D721Med (cell line): ENCODE results near the gene PDE1C.
"Not testable (repeated sequence)": the region's sequence is repeated elsewhere in the genome, so short reads cannot be mapped to it uniquely, and the experiment has no call there.

Experiments
- DNase-seq: peaks from one replicate; pipeline ENCODE4 v3.0.0; 2011; ENCODE audit warnings: low spot score; ENCODE audit not compliant: insufficient read length
- FAIRE-seq: peaks from 2 replicates; lab custom pipeline; 2011; peaks lifted over from hg19 to GRCh38; lab: Jason Lieb, UNC
- CTCF ChIP-seq: IDR thresholded peaks from 2 replicates; pipeline ENCODE4 v1.5.1; 2012; ENCODE audit warnings: mild to moderate bottlenecking, control low read depth; ENCODE audit not compliant: insufficient read depth; ENCODE audit errors: missing control alignments

PDE1C gene

GRCh38 chr7:32091608-32092210 is 21.5 kb upstream of the PDE1C start:
- FAIRE-seq (no peak), DNase-seq (no peak)
- no peak for TF ChIP-seq CTCF

GRCh38 chr7:32089678-32090077 is 19.5 kb upstream of the PDE1C start:
- FAIRE-seq (no peak), DNase-seq (no peak)

DNA sequence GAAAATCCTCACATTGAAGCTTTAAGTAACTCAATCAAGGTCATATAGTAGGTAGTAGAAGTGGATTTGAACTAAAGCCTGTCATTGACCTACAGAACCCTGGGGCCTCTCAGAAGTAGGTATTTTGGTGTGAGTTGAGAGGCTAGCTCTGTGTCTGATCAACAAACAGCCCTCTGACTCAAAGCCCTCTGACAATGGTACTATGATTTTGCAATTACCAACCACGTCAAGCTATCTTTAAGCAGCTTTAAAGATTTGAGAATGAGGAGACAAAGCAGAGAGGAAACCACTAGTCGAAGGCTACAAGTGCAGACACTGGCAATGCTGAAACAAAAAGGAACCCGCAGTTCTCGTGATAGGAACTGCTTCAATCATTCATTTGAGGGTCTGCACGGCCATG is 19.0 kb upstream of the PDE1C start:
- TF ChIP-seq CTCF = no peak
- DNase-seq (no peak), FAIRE-seq (peak; percentile 46)

More at GRCh38 chr7:32089678-32090077, 19.5 kb upstream of the PDE1C start:
- TF ChIP-seq CTCF = no peak

- DNase-seq (no peak), FAIRE-seq (no peak)
- no peak for TF ChIP-seq CTCF
Observed at GRCh38 chr7:32088451-32088881, 18.3 kb upstream of the PDE1C start.

DNA sequence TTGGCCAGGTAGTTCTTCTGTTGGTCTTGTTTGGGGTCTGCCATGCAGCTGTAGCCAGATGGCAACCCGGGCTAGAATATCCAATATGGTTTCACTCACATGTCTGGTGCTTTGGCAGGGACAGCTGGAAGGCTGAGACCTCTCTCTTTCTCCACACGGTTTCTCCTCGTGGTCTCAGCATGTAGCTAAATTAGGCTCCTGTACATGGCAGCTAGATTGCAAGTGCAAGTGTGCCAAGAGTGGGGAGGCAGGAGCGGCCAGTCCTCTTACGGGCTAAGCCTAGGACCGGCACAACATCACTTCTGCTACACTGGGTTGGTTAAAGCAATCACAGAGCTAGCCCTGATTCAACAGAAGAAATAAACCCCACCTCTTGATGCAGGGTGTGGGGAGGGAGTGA is 9.3 kb upstream of the PDE1C start:
- DNase-seq (no peak), FAIRE-seq (no peak)
- TF ChIP-seq CTCF = no peak

GRCh38 chr7:32078824-32079223 is 8.6 kb upstream of the PDE1C start:
- DNase-seq = no peak
- no peak for FAIRE-seq
- TF ChIP-seq CTCF = no peak

- no peak for DNase-seq
- no peak for TF ChIP-seq CTCF
- FAIRE-seq = no peak
Observed at GRCh38 chr7:32077806-32078205, 7.6 kb upstream of the PDE1C start.

DNA sequence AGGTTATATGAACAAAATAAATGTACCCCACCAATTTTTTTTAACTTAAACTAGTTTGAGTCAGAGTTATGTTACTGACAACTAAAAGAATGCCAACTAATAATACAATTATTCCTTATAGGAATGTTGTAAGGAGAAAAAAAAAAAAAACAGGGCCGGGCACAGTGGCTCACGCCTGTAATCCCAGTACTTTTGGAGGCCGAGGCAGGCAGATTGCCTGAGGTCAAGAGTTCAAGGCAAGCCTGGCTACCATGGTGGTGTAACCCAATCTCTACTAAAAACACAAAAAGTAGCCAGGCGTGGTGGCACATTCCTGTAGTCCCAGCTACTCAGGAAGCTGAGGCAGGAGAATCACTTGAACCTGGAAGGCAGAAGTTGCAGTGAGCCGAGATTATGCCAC is 6.6 kb upstream of the PDE1C start:
- DNase-seq, FAIRE-seq: not testable (repeated sequence)
